Upper lobe of left lung (tissue), 6 donors: ENCODE data around the gene ABCA6. TPM values are rescaled to one million over a fixed set of nuclear protein-coding genes. Genes with fewer than 3 reads are reported as not detected.

Experiments used
- ATAC-seq, 2 donors: fragments of 200-7000 bp; cut with Tn5 transposase; one replicate each; pipeline ENCODE4 v1.9.1; 2022; ENCODE audit warnings: mild to moderate bottlenecking in 2 of 2, moderate library complexity in 2 of 2; ENCODE audit not compliant: low FRiP score in 2 of 2
- DNase-seq, 2 donors: peaks; one replicate each; pipeline ENCODE4 v3.0.0-alpha.2; 2019 to 2020
- H3K27ac ChIP-seq, 4 donors: fragments of 200-600 bp; sonication (generic); one replicate each; pipeline ENCODE4 v1.5.1; 2016 to 2019
- H3K27me3 ChIP-seq, 4 donors: fragments of 200-600 bp; sonication (generic); one replicate each; pipeline ENCODE4 v1.5.1; 2017 to 2019
- H3K36me3 ChIP-seq, 4 donors: fragments of 200-600 bp; sonication (generic); one replicate each; pipeline ENCODE4 v1.5.1; 2016 to 2019
- H3K4me1 ChIP-seq, 4 donors: fragments of 200-600 bp; sonication (generic); one replicate each; pipeline ENCODE4 v1.5.1; 2018 to 2019
- H3K4me3 ChIP-seq, 4 donors: fragments of 200-600 bp; sonication (generic); one replicate each; pipeline ENCODE4 v1.5.1; 2017 to 2019; ENCODE audit warnings: mild to moderate bottlenecking in 2 of 4, moderate library complexity in 1 of 4
- H3K9me3 ChIP-seq, 4 donors: fragments of 200-600 bp; sonication (generic); one replicate each; pipeline ENCODE4 v1.5.1; 2018 to 2019
- CTCF ChIP-seq, 6 experiments: fragments of 450-650 bp in 4 of 6; fragments of 200-600 bp in 2 of 6; sonication (generic) in 2 of 6; IDR thresholded peaks; one replicate each; pipeline ENCODE4 v1.5.1; 2016 to 2019; ENCODE audit warnings: antibody characterized with exemption in 6 of 6
- EP300 ChIP-seq, 4 donors: sonication (generic); formaldehyde crosslinking; IDR thresholded peaks; one replicate each; pipeline ENCODE4 v1.5.1; 2017; ENCODE audit warnings: antibody characterized with exemption in 4 of 4, control low read depth in 2 of 4
- POLR2A ChIP-seq, 4 donors: fragments of 450-650 bp; IDR thresholded peaks; one replicate each; pipeline ENCODE4 v1.5.1; 2016 to 2017; ENCODE audit warnings: antibody characterized with exemption in 4 of 4, mild to moderate bottlenecking in 2 of 4
- POLR2AphosphoS5 ChIP-seq, 2 donors: sonication (generic); formaldehyde crosslinking; IDR thresholded peaks; one replicate each; pipeline ENCODE4 v1.5.1; 2017; ENCODE audit warnings: antibody characterized with exemption in 2 of 2
- WGBS, 2 donors: methylation state at CpG; one replicate each; pipeline ENCODE4 v1.1.5; 2017 to 2018; 5-methylcytosine and 5-hydroxymethylcytosine counted together
- total RNA-seq, 6 donors: library from RNA; depleted of rRNA in 4 of 6; stranded (reverse); fragments of >200 nt in 4 of 6; gene quantifications; one replicate each; pipeline versions ENCODE4 v1.1.0 to v1.2.1, GENCODE V29; 2016 to 2021
- donor health status: DM: no; HTN: no; CAD: no; lungs with moderate emphysema.
- donor health status: DM: no; HTN: yes; CAD: no; lungs with severe emphysema.

ABCA6 gene
- total RNA-seq, 6 donors from 2014 or later: 17.6 to 176 (median 44.3) TPM

- Histone ChIP-seq H3K4me3 (no peak overlapping the region), H3K27ac (no peak overlapping the region), H3K36me3 (peaks cover 0 to 4% (median 0%) of the 10 kb centered on the region in 4 donors), H3K4me1 (no peaks in the 10 kb centered on the region), H3K27me3 (no peaks in the 10 kb centered on the region), H3K9me3 (no peaks in the 10 kb centered on the region)
- WGBS, 2 donors: 95% methylated on average over 5 of the region's 5 CpGs
- DNase-seq: no peak
- TF ChIP-seq POLR2AphosphoS5 (IDR thresholded peaks at IDR 0.05): no peak
- no peak for TF ChIP-seq EP300 (IDR thresholded peaks at IDR 0.05)
- no peak for TF ChIP-seq CTCF (IDR thresholded peaks at IDR 0.05)
- ATAC-seq: no peak
Observed at GRCh38 chr17:69122065-69122464, 19.6 kb downstream of the ABCA6 start.

- TF ChIP-seq EP300 (IDR thresholded peaks at IDR 0.05): no peak
- no peak for TF ChIP-seq POLR2AphosphoS5 (IDR thresholded peaks at IDR 0.05)
- TF ChIP-seq CTCF (IDR thresholded peaks at IDR 0.05): no peak
- no peaks in the 10 kb centered on the region for H3K4me1 ChIP-seq
- no peak for DNase-seq
- no peaks in the 10 kb centered on the region for H3K27me3 ChIP-seq
- peaks cover 0 to 4% (median 0%) of the 10 kb centered on the region in 4 donors for H3K36me3 ChIP-seq
- no peak overlapping the region for H3K27ac ChIP-seq
- no peaks in the 10 kb centered on the region for H3K9me3 ChIP-seq
- ATAC-seq: no peak
- 50 to 57% methylated on average over 2 of the region's 2 CpGs for WGBS, 2 donors
- H3K4me3 ChIP-seq: no peak overlapping the region
Observed at GRCh38 chr17:69117855-69118784, 23.6 kb downstream of the ABCA6 start.

- 57 to 61% methylated on average over 1 of the region's 1 CpG for WGBS, 2 donors
- no peak overlapping the region for H3K27ac ChIP-seq
- H3K9me3 ChIP-seq: no peaks in the 10 kb centered on the region
- no peaks in the 10 kb centered on the region for H3K4me1 ChIP-seq
- H3K27me3 ChIP-seq: no peaks in the 10 kb centered on the region
- TF ChIP-seq POLR2A (IDR thresholded peaks at IDR 0.05): no peak
- TF ChIP-seq EP300 (IDR thresholded peaks at IDR 0.05): no peak
- no peak for TF ChIP-seq CTCF (IDR thresholded peaks at IDR 0.05)
- TF ChIP-seq POLR2AphosphoS5 (IDR thresholded peaks at IDR 0.05): no peak
- DNase-seq: no peak
- no peak for ATAC-seq
- no peak overlapping the region for H3K4me3 ChIP-seq
- H3K36me3 ChIP-seq: no peaks in the 10 kb centered on the region
Observed at GRCh38 chr17:69111794-69112193, 29.9 kb downstream of the ABCA6 start.

GRCh38 chr17:69105907-69106730, 35.6 kb downstream of the ABCA6 start:
- Histone ChIP-seq H3K27me3 (no peaks in the 10 kb centered on the region), H3K9me3 (no peaks in the 10 kb centered on the region), H3K27ac (no peak overlapping the region), H3K36me3 (no peaks in the 10 kb centered on the region), H3K4me3 (no peak overlapping the region), H3K4me1 (no peaks in the 10 kb centered on the region)
- DNase-seq (no peak), ATAC-seq (no peak)
- no peak for TF ChIP-seq POLR2AphosphoS5 (IDR thresholded peaks at IDR 0.05)
- TF ChIP-seq EP300 (IDR thresholded peaks at IDR 0.05): no peak
- TF ChIP-seq CTCF (IDR thresholded peaks at IDR 0.05): no peak
- no peak for TF ChIP-seq POLR2A (IDR thresholded peaks at IDR 0.05)
- 82 to 85% methylated on average over 10 of the region's 10 CpGs for WGBS, 2 donors
